Heart left ventricle (tissue), 13 donors: ENCODE data around the gene ZP1.

Experiments
- POLR2A ChIP-seq, 2 donors: fragments of 450-650 bp; IDR thresholded peaks; one replicate each; pipeline ENCODE4 v1.6.1; 2017; ENCODE audit warnings: antibody characterized with exemption in 2 of 2, mild to moderate bottlenecking in 2 of 2, moderate library complexity in 2 of 2
- TF ChIP-seq, protein P1 (sequence below), 12 donors: fragments of 200-600 bp; sonication (generic) in 4 of 12; IDR thresholded peaks; one replicate each; pipeline versions ENCODE4 v1.5.0 to v1.8.0; 2018 to 2022; ENCODE audit warnings: antibody characterized with exemption in 12 of 12, mild to moderate bottlenecking in 5 of 12
- donor health status: ischemic (EF 13 %, LVEDD 7.1; RV severe dilation, severe dysfunction).
- donor health status: DM: no; HTN: yes; CAD: no.
- donor health status: DM: no; HTN: no; CAD: no.
- donor health status: ischemic (EF 25% LVEDD 6.9; RV normal size, moderate dysfunction).
- donor health status: ischemic (EF 25% LVEDD 5.7; RV mildly dilated, moderate dysfunction).
- donor health status: ischemic (EF 35%, LVEDD 5.7; RV mildly dilated, moderate dysfunction).
- donor health status: nonischemic (EF 11% LVEDD 7.7; RV severe dilation, severe dysfunction).
- donor health status: DM: yes; HTN: yes; CAD: no.
- donor health status: PGD.
- donor health status: ischemic (EF 29% LVEDD 5.4; RV normal size, mild dysfunction).
- donor health status: nonischemic (EF 23%, LVEDD 6.1; RV moderate dilation, normal function).

DNA sequence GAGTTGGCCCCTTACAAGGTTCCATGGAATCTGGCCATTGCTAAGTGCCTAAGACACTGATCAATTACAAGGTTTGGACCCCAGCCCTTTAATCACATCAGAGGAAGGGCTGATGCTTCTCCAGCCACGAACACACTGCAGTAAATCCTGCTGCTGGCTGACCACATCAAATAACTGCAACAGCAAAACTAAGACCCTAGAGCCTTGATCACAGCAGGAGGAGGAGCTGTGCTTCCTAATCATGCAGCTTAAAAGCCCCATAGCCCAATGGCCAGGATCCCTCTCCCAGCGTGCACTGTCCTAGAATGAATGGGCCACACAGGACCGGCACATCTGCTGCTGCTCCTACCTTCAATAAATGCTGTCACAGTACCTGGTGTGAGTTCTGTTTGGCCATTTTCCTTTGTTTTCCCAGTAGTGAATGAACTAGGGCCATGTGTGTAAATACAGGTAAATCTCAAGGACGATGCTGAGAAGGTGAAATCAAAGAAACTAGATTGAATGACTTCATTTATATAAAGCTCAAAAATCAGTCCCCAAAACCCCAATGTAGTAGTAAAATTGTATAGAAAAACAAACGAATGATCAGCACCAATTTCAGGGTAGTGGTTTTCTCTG lies 12.7 kb downstream of the ZP1 start:
- TF ChIP-seq, protein P1, sequence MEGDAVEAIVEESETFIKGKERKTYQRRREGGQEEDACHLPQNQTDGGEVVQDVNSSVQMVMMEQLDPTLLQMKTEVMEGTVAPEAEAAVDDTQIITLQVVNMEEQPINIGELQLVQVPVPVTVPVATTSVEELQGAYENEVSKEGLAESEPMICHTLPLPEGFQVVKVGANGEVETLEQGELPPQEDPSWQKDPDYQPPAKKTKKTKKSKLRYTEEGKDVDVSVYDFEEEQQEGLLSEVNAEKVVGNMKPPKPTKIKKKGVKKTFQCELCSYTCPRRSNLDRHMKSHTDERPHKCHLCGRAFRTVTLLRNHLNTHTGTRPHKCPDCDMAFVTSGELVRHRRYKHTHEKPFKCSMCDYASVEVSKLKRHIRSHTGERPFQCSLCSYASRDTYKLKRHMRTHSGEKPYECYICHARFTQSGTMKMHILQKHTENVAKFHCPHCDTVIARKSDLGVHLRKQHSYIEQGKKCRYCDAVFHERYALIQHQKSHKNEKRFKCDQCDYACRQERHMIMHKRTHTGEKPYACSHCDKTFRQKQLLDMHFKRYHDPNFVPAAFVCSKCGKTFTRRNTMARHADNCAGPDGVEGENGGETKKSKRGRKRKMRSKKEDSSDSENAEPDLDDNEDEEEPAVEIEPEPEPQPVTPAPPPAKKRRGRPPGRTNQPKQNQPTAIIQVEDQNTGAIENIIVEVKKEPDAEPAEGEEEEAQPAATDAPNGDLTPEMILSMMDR (IDR thresholded peaks at IDR 0.05): no peak
- TF ChIP-seq POLR2A (IDR thresholded peaks at IDR 0.05): no peak
